ENCODE data around the gene NDRG4. TPM values are rescaled to one million over a fixed set of nuclear protein-coding genes. Genes with fewer than 3 reads are reported as not detected.

NDRG4 gene
- total and polyA plus RNA-seq, 5 donors from 2014 or later, result 0.15 to 0.52 (median 0.40) TPM; not detected in 2

DNA sequence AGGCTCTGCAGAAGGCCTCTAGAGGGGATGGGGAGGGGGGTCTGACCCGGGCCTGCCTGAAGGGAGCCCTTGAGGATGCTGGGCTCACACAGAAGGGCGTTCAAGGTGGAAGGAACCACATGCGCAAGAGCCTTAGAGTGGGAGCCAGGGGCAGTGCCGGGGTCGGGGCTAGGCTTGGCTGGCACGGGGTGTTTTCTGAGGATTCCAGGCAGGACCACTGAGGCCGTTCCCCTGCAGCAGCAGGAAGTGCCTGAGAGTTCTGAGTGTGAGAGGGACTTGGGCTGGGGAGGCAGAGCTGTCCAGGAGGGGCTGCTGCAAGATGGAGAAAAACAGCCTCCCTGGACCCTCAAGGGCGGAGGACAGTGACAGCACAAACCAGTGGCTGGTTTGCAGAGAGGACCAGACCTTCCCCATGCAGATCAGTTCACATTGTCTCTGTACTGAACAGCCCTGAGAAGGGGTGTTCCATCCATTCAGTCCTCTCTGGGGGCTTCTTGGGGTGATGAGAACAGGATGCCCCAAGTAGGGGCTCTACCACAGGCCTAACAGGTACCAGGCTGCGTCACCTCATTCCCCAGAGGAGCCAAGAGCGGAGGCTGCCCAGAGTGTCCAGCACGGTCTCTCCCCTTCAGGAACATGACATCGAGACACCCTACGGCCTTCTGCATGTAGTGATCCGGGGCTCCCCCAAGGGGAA is 3.4 kb downstream of the NDRG4 start:
- ATAC-seq (ENCODE audit: low read depth in 2 of 2), result no peak
- Histone ChIP-seq H3K27ac (ENCODE audit: insufficient read depth, low read length, poor library complexity, severe bottlenecking) (no peak overlapping the region), H3K4me1 (ENCODE audit: control insufficient read depth, insufficient read depth, low read length, poor library complexity, severe bottlenecking) (peaks cover 15% of the 10 kb centered on the region), H3K27me3 (ENCODE audit: control insufficient read depth, insufficient read depth, low read length) (no peaks in the 10 kb centered on the region), H3K4me3 (ENCODE audit: low read depth, low read length) (no peak overlapping the region), H3K36me3 (ENCODE audit: control insufficient read depth, insufficient read depth, low read length) (no peaks in the 10 kb centered on the region), H3K9me3 (ENCODE audit: control insufficient read depth in 2 of 2, low read length in 2 of 2) (no peaks in the 10 kb centered on the region)
- Mint-ChIP-seq H3K36me3 (no peaks in the 10 kb centered on the region), H3K27me3 (peaks cover 4% of the 10 kb centered on the region), H3K4me3 (no peak overlapping the region), H3K4me1 (peaks cover 0 to 23% (median 0%) of the 10 kb centered on the region in 4 donors), H3K27ac (peak overlapping the region in 1 of 3 donors; percentile 76), H3K9me3 (no peaks in the 10 kb centered on the region)
- no peak for DNase-seq

GRCh38 chr16:58503863-58504688 is 4.1 kb downstream of the NDRG4 start:
- peaks cover 0 to 22% (median 0%) of the 10 kb centered on the region in 4 donors for H3K4me1 Mint-ChIP-seq
- DNase-seq (no peak), ATAC-seq (ENCODE audit: low read depth in 2 of 2) (no peak)
- Histone ChIP-seq H3K27ac (ENCODE audit: insufficient read depth, low read length, poor library complexity, severe bottlenecking) (no peak overlapping the region), H3K4me3 (ENCODE audit: low read depth, low read length) (no peak overlapping the region), H3K27me3 (ENCODE audit: control insufficient read depth, insufficient read depth, low read length) (no peaks in the 10 kb centered on the region), H3K4me1 (ENCODE audit: control insufficient read depth, insufficient read depth, low read length, poor library complexity, severe bottlenecking) (peaks cover 15% of the 10 kb centered on the region), H3K9me3 (ENCODE audit: control insufficient read depth in 2 of 2, low read length in 2 of 2) (no peaks in the 10 kb centered on the region), H3K36me3 (ENCODE audit: control insufficient read depth, insufficient read depth, low read length) (no peaks in the 10 kb centered on the region)
- no peak overlapping the region for H3K27ac Mint-ChIP-seq
- H3K4me3 Mint-ChIP-seq, result no peak overlapping the region
- no peaks in the 10 kb centered on the region for H3K36me3 Mint-ChIP-seq
- no peaks in the 10 kb centered on the region for H3K9me3 Mint-ChIP-seq
- peaks cover 4% of the 10 kb centered on the region for H3K27me3 Mint-ChIP-seq

- peaks cover 4% of the 10 kb centered on the region for H3K27me3 Mint-ChIP-seq
These were observed 6.6 kb downstream of the NDRG4 start for GRCh38 chr16:58506241-58507194.

DNA sequence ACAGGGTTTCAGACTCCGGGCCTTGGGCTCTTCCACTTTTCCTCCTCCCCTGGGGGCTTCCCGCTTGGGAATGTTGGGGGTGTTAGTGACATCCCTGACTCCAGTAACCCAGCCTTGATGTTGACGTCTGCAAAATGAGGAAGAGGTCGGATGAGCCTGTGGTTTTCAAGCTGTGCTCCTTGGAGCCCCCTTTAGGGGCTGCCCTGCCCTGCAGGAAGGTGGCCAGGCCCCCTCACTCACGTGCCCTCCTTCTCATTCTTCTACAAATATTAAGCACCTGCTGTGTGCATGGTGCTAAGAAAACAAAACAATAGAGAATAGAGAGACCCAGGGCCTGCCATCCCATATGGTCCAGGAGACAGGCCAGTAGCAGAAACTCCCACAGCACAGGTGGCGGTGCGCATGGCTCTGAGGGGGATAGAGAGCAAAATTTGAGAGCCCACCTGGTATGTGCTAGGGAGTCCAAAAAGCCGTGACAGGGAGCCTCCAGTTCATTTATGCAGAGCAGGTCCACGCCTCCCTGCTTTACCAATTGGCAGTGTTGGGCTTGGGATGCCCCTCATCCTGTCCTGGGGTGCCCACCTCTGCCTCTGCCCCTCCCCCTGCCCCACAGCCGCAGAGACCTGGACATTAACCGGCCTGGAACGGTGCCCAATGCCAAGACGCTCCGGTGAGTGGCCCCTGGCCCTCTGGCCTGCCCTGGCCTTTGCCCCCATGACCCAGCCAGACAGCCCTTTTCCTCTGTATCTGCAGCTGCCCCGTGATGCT is 7.4 kb downstream of the NDRG4 start:
- no peaks in the 10 kb centered on the region for H3K9me3 ChIP-seq (ENCODE audit: control insufficient read depth in 2 of 2, low read length in 2 of 2)
- Mint-ChIP-seq H3K9me3 (no peaks in the 10 kb centered on the region), H3K4me1 (peaks cover 0 to 9% (median 3%) of the 10 kb centered on the region in 4 donors), H3K4me3 (no peak overlapping the region), H3K27ac (no peak overlapping the region), H3K36me3 (no peaks in the 10 kb centered on the region), H3K27me3 (peaks cover 4% of the 10 kb centered on the region)
- H3K27me3 ChIP-seq (ENCODE audit: control insufficient read depth, insufficient read depth, low read length), result no peaks in the 10 kb centered on the region
- H3K36me3 ChIP-seq (ENCODE audit: control insufficient read depth, insufficient read depth, low read length), result no peaks in the 10 kb centered on the region
- no peak for ATAC-seq (ENCODE audit: low read depth in 2 of 2)
- no peak for DNase-seq
- no peak overlapping the region for H3K4me3 ChIP-seq (ENCODE audit: low read depth, low read length)
- no peak overlapping the region for H3K27ac ChIP-seq (ENCODE audit: insufficient read depth, low read length, poor library complexity, severe bottlenecking)
- no peaks in the 10 kb centered on the region for H3K4me1 ChIP-seq (ENCODE audit: control insufficient read depth, insufficient read depth, low read length, poor library complexity, severe bottlenecking)

More at GRCh38 chr16:58506241-58507194, 6.6 kb downstream of the NDRG4 start:
- Histone ChIP-seq H3K27ac (ENCODE audit: insufficient read depth, low read length, poor library complexity, severe bottlenecking) (no peak overlapping the region), H3K27me3 (ENCODE audit: control insufficient read depth, insufficient read depth, low read length) (no peaks in the 10 kb centered on the region), H3K36me3 (ENCODE audit: control insufficient read depth, insufficient read depth, low read length) (no peaks in the 10 kb centered on the region), H3K4me1 (ENCODE audit: control insufficient read depth, insufficient read depth, low read length, poor library complexity, severe bottlenecking) (peaks cover 4% of the 10 kb centered on the region), H3K9me3 (ENCODE audit: control insufficient read depth in 2 of 2, low read length in 2 of 2) (no peaks in the 10 kb centered on the region), H3K4me3 (ENCODE audit: low read depth, low read length) (no peak overlapping the region)
- H3K9me3 Mint-ChIP-seq, result no peaks in the 10 kb centered on the region
- ATAC-seq (ENCODE audit: low read depth in 2 of 2), result no peak
- H3K4me1 Mint-ChIP-seq, result peaks cover 0 to 8% (median 0%) of the 10 kb centered on the region in 4 donors
- no peaks in the 10 kb centered on the region for H3K36me3 Mint-ChIP-seq
- no peak for DNase-seq
- H3K4me3 Mint-ChIP-seq, result no peak overlapping the region
- peak overlapping the region in 1 of 3 donors; percentile 51 for H3K27ac Mint-ChIP-seq

DNA sequence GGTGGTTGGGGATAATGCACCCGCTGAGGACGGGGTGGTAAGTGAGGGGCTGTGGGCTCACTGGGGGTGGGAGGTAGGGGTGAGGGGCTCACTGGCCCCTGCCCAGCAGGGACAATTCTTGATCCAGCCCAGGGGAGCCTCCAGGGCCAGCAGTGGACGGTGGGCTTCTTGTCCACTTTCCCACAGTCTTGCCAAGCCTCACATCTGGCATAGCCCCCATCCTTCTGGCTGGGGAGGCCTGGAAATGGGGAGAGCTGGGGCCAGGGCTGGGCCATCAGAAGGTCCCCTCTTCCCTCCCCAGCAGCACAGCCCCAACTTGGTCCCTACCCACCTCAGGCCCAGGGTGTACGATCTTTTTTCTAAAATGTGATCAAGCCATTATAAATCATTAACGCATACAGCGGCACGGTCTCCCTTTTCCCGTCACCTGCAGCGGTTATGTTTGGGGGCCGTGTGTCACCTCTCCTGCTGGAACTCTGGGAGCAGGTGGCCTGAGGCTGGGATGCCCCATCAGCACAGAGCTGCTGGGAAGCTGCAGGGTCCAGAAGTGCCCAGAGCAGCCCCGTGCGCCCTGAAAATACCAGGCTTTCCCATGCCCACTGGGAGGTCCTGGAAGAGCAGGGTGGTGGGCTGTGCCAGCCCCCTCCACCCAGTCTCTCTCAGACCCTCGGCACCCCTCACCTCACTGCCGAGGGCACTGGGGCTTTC is 8.2 kb downstream of the NDRG4 start:
- Histone ChIP-seq H3K9me3 (ENCODE audit: control insufficient read depth in 2 of 2, low read length in 2 of 2) (no peaks in the 10 kb centered on the region), H3K4me3 (ENCODE audit: low read depth, low read length) (no peak overlapping the region), H3K27ac (ENCODE audit: insufficient read depth, low read length, poor library complexity, severe bottlenecking) (no peak overlapping the region), H3K4me1 (ENCODE audit: control insufficient read depth, insufficient read depth, low read length, poor library complexity, severe bottlenecking) (no peaks in the 10 kb centered on the region), H3K36me3 (ENCODE audit: control insufficient read depth, insufficient read depth, low read length) (no peaks in the 10 kb centered on the region), H3K27me3 (ENCODE audit: control insufficient read depth, insufficient read depth, low read length) (no peaks in the 10 kb centered on the region)
- H3K27me3 Mint-ChIP-seq, result peaks cover 4% of the 10 kb centered on the region
- peaks cover 0 to 9% (median 4%) of the 10 kb centered on the region in 4 donors for H3K4me1 Mint-ChIP-seq
- ATAC-seq (ENCODE audit: low read depth in 2 of 2) (no peak), DNase-seq (no peak)
- H3K36me3 Mint-ChIP-seq, result no peaks in the 10 kb centered on the region
- H3K4me3 Mint-ChIP-seq, result no peak overlapping the region
- H3K27ac Mint-ChIP-seq, result no peak overlapping the region
- H3K9me3 Mint-ChIP-seq, result no peaks in the 10 kb centered on the region

GRCh38 chr16:58508671-58509251 is 8.8 kb downstream of the NDRG4 start:
- H3K27me3 Mint-ChIP-seq, result peaks cover 4% of the 10 kb centered on the region
- H3K9me3 ChIP-seq (ENCODE audit: control insufficient read depth in 2 of 2, low read length in 2 of 2), result no peaks in the 10 kb centered on the region
- H3K27ac Mint-ChIP-seq, result no peak overlapping the region
- no peaks in the 10 kb centered on the region for H3K36me3 ChIP-seq (ENCODE audit: control insufficient read depth, insufficient read depth, low read length)
- no peak overlapping the region for H3K4me3 Mint-ChIP-seq
- no peaks in the 10 kb centered on the region for H3K9me3 Mint-ChIP-seq
- no peaks in the 10 kb centered on the region for H3K36me3 Mint-ChIP-seq
- ATAC-seq (ENCODE audit: low read depth in 2 of 2) (no peak), DNase-seq (no peak)
- no peak overlapping the region for H3K4me3 ChIP-seq (ENCODE audit: low read depth, low read length)
- no peak overlapping the region for H3K27ac ChIP-seq (ENCODE audit: insufficient read depth, low read length, poor library complexity, severe bottlenecking)
- peaks cover 0 to 11% (median 6%) of the 10 kb centered on the region in 4 donors for H3K4me1 Mint-ChIP-seq
- H3K27me3 ChIP-seq (ENCODE audit: control insufficient read depth, insufficient read depth, low read length), result no peaks in the 10 kb centered on the region
- H3K4me1 ChIP-seq (ENCODE audit: control insufficient read depth, insufficient read depth, low read length, poor library complexity, severe bottlenecking), result no peaks in the 10 kb centered on the region
